HTERT RPE-1 (cell line): Measurements from ENCODE around the gene PIP5K1C.

ENCODE experiments used
- in situ Hi-C: fragments of 300-500 bp; cut with MboI; formaldehyde crosslinking; loops from 4 replicates; pipeline ENCODE4 v1.14.3; 2020; ENCODE audit warnings: low sequenced_read_pairs

Gene PIP5K1C

GRCh38 chr19:3695986-3696659, 4.1 kb downstream of the PIP5K1C start:
- in situ Hi-C loops = no loop called here

GRCh38 chr19:3695124-3695733, 5.0 kb downstream of the PIP5K1C start:
- in situ Hi-C loops = no loop called here

- in situ Hi-C loops = no loop called here
These were observed 5.7 kb downstream of the PIP5K1C start for GRCh38 chr19:3694361-3695123.

- in situ Hi-C loops = no loop called here
These were observed 7.0 kb downstream of the PIP5K1C start for GRCh38 chr19:3693025-3693925.

- in situ Hi-C loops = no loop called here
These were observed 7.9 kb downstream of the PIP5K1C start for GRCh38 chr19:3692141-3693024.

GRCh38 chr19:3691726-3692125, 8.5 kb downstream of the PIP5K1C start:
- in situ Hi-C loops = no loop called here

- in situ Hi-C loops = no loop called here
These were observed 8.9 kb downstream of the PIP5K1C start for GRCh38 chr19:3691372-3691716.

- in situ Hi-C loops = no loop called here
These were observed 9.5 kb downstream of the PIP5K1C start for GRCh38 chr19:3690551-3691371.

- in situ Hi-C loops = no loop called here
These were observed 12.2 kb downstream of the PIP5K1C start for GRCh38 chr19:3687774-3688706.

GRCh38 chr19:3687393-3687773, 12.9 kb downstream of the PIP5K1C start:
- in situ Hi-C loops = no loop called here

GRCh38 chr19:3684817-3685410, 15.4 kb downstream of the PIP5K1C start:
- in situ Hi-C loops = no loop called here

- in situ Hi-C loops = no loop called here
These were observed 16.0 kb downstream of the PIP5K1C start for GRCh38 chr19:3684054-3684816.

GRCh38 chr19:3683405-3684053, 16.7 kb downstream of the PIP5K1C start:
- in situ Hi-C loops = no loop called here

- in situ Hi-C loops = no loop called here
These were observed 17.4 kb downstream of the PIP5K1C start for GRCh38 chr19:3682741-3683404.

GRCh38 chr19:3682286-3682685, 18.0 kb downstream of the PIP5K1C start:
- in situ Hi-C loops = no loop called here

GRCh38 chr19:3680939-3681338, 19.3 kb downstream of the PIP5K1C start:
- in situ Hi-C loops = no loop called here
